Esophagus (tissue), 2 donors: ENCODE results near the gene TMPRSS6. TPM values are rescaled to one million over a fixed set of nuclear protein-coding genes. Genes with fewer than 3 reads are reported as not detected.

Source experiments
- H3K27ac ChIP-seq, 2 donors: one replicate each; pipeline ENCODE4 v1.5.1; 2013; ENCODE audit warnings: low read depth in 2 of 2, mild to moderate bottlenecking in 2 of 2, inconsistent platforms in 1 of 2, low read length in 1 of 2, moderate library complexity in 1 of 2
- H3K27me3 ChIP-seq, 2 donors: one replicate each; pipeline ENCODE4 v1.6.1; 2013; ENCODE audit warnings: low read length in 2 of 2, control low read depth in 1 of 2, mild to moderate bottlenecking in 1 of 2; ENCODE audit not compliant: insufficient read depth in 2 of 2, control insufficient read depth in 1 of 2
- H3K36me3 ChIP-seq, 2 donors: one replicate each; pipeline ENCODE4 v1.6.1; 2013; ENCODE audit warnings: low read length in 1 of 2; ENCODE audit not compliant: control insufficient read depth in 2 of 2, insufficient read depth in 2 of 2
- H3K4me1 ChIP-seq, 2 donors: one replicate each; pipeline ENCODE4 v1.6.1; 2013; ENCODE audit warnings: low read length in 1 of 2; ENCODE audit not compliant: control insufficient read depth in 2 of 2, insufficient read depth in 2 of 2
- H3K4me3 ChIP-seq, 2 donors: one replicate each; pipeline ENCODE4 v1.5.1; 2013; ENCODE audit warnings: low read length in 2 of 2, mild to moderate bottlenecking in 2 of 2, low read depth in 1 of 2, moderate library complexity in 1 of 2
- H3K9me3 ChIP-seq, 2 donors: one replicate each; pipeline ENCODE4 v1.6.1; 2013; ENCODE audit warnings: mild to moderate bottlenecking in 2 of 2, low read depth in 1 of 2, low read length in 1 of 2, moderate library complexity in 1 of 2; ENCODE audit not compliant: control insufficient read depth in 2 of 2, insufficient read depth in 1 of 2
- WGBS, 2 donors: extraction: QIAGEN DNeasy Blood & Tissue Kit; methylation state at CpG; one replicate each; pipeline ENCODE4 v1.1.7; 2013; 5-methylcytosine and 5-hydroxymethylcytosine counted together
- polyA plus RNA-seq, 2 donors: library from polyadenylated mRNA; stranded (reverse); fragments of 200-250 nt; gene quantifications; one replicate each; pipeline ENCODE4 v1.2.3, GENCODE V29; 2013
- donor health status: healthy with polysubstance abuse.
- donor health status: Bipolar disorder and iron deficiency.

TMPRSS6 gene
- polyA plus RNA-seq, 2 donors = 0.04 to 0.05 TPM

- H3K27ac ChIP-seq = no peak overlapping the region
- H3K27me3 ChIP-seq = no peaks in the 10 kb centered on the region
- WGBS, 2 donors = 73 to 80% methylated on average over 9 to 10 of the region's 10 CpGs
- no peaks in the 10 kb centered on the region for H3K9me3 ChIP-seq
- no peaks in the 10 kb centered on the region for H3K36me3 ChIP-seq
- H3K4me1 ChIP-seq = peaks cover 3 to 18% of the 10 kb centered on the region in 2 donors
- no peak overlapping the region for H3K4me3 ChIP-seq
These were observed 32.0 kb upstream of the TMPRSS6 start for GRCh38 chr22:37141476-37141875.

GRCh38 chr22:37140686-37141323 is 31.3 kb upstream of the TMPRSS6 start:
- H3K27ac ChIP-seq = no peak overlapping the region
- H3K36me3 ChIP-seq = no peaks in the 10 kb centered on the region
- no peak overlapping the region for H3K4me3 ChIP-seq
- H3K4me1 ChIP-seq = peaks cover 3 to 11% of the 10 kb centered on the region in 2 donors
- 80 to 88% methylated on average over 15 to 16 of the region's 16 CpGs for WGBS, 2 donors
- H3K9me3 ChIP-seq = no peaks in the 10 kb centered on the region
- H3K27me3 ChIP-seq = no peaks in the 10 kb centered on the region

- Histone ChIP-seq H3K4me1 (peaks cover 3 to 6% of the 10 kb centered on the region in 2 donors), H3K36me3 (no peaks in the 10 kb centered on the region), H3K27me3 (no peaks in the 10 kb centered on the region), H3K27ac (no peak overlapping the region), H3K4me3 (no peak overlapping the region), H3K9me3 (no peaks in the 10 kb centered on the region)
- WGBS, 2 donors = 47 to 60% methylated on average over 7 of the region's 7 CpGs
These were observed 30.2 kb upstream of the TMPRSS6 start for GRCh38 chr22:37139762-37140161.

GRCh38 chr22:37138849-37139561 is 29.5 kb upstream of the TMPRSS6 start:
- Histone ChIP-seq H3K27me3 (no peaks in the 10 kb centered on the region), H3K27ac (no peak overlapping the region), H3K9me3 (peaks cover 0 to 2% of the 10 kb centered on the region in 2 donors), H3K36me3 (no peaks in the 10 kb centered on the region), H3K4me3 (no peak overlapping the region), H3K4me1 (peaks cover 3 to 6% of the 10 kb centered on the region in 2 donors)
- 52 to 54% methylated on average over 16 of the region's 16 CpGs for WGBS, 2 donors

DNA sequence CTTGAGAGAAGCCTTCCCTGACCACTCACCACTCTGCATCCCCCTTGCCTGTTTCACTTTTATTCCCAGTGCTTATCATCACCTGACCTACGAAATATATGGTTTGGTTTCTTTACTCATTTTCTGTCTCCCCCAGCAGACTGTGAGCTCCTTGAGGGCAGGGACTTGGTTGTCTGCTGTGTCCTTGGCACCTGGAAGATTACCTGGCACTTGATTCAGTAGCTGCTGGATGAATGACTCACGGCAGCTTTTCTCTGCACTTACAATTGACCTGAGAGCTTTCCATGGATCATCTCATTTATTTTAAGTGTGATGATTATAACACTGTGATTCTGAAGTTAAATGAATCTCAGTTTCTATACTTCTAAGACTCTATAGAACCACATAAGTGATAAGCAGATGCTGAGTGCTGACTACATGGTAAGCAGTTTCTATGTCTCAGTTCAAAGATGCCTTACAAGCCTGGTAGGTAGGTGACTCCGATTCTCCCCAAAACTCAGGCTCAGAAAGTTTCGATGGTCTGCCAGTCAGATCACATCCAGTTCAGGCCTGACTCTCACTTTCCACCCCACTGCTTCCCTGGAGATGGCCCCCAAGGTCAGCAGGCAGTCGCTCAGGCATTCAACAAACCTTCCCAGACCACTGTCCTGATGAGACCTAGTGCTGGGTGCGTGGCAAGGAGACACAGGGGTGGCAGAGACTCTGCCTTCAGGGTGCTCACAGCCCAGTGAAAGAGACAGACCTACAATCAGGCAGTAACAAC is 28.6 kb upstream of the TMPRSS6 start:
- 69 to 74% methylated on average over 6 of the region's 6 CpGs for WGBS, 2 donors
- H3K27me3 ChIP-seq = no peaks in the 10 kb centered on the region
- peaks cover 0 to 6% of the 10 kb centered on the region in 2 donors for H3K4me1 ChIP-seq
- H3K27ac ChIP-seq = no peak overlapping the region
- H3K9me3 ChIP-seq = peaks cover 0 to 2% of the 10 kb centered on the region in 2 donors
- no peaks in the 10 kb centered on the region for H3K36me3 ChIP-seq
- no peak overlapping the region for H3K4me3 ChIP-seq

DNA sequence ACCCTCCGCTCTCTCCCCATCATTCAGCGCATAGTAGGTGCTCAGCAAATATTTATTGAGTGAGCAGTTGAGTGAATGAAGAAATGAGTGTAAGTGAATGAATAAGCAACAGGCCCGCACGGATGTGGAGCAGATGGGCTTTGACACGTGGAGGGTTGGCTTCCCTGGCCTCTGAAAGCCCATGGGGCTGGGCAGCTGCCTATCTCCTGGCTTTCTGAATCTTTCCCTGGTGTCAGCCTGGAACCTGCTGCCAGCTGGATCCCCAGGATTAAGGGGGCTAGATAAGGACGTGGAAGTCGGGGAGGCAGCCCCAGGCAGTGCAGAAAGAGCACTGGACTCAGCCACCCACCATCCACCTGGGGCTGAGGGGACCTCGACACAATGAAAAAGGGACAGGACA is 27.6 kb upstream of the TMPRSS6 start:
- peaks cover 0 to 8% of the 10 kb centered on the region in 2 donors for H3K4me1 ChIP-seq
- 80 to 81% methylated on average over 8 of the region's 8 CpGs for WGBS, 2 donors
- no peak overlapping the region for H3K4me3 ChIP-seq
- H3K27ac ChIP-seq = no peak overlapping the region
- no peaks in the 10 kb centered on the region for H3K27me3 ChIP-seq
- peaks cover 0 to 2% of the 10 kb centered on the region in 2 donors for H3K9me3 ChIP-seq
- no peaks in the 10 kb centered on the region for H3K36me3 ChIP-seq

GRCh38 chr22:37135023-37135422 is 25.5 kb upstream of the TMPRSS6 start:
- Histone ChIP-seq H3K27ac (no peak overlapping the region), H3K4me1 (peaks cover 0 to 14% of the 10 kb centered on the region in 2 donors), H3K9me3 (peaks cover 0 to 2% of the 10 kb centered on the region in 2 donors), H3K4me3 (no peak overlapping the region), H3K27me3 (no peaks in the 10 kb centered on the region), H3K36me3 (no peaks in the 10 kb centered on the region)
- WGBS, 2 donors = 78 to 84% methylated on average over 12 of the region's 12 CpGs

DNA sequence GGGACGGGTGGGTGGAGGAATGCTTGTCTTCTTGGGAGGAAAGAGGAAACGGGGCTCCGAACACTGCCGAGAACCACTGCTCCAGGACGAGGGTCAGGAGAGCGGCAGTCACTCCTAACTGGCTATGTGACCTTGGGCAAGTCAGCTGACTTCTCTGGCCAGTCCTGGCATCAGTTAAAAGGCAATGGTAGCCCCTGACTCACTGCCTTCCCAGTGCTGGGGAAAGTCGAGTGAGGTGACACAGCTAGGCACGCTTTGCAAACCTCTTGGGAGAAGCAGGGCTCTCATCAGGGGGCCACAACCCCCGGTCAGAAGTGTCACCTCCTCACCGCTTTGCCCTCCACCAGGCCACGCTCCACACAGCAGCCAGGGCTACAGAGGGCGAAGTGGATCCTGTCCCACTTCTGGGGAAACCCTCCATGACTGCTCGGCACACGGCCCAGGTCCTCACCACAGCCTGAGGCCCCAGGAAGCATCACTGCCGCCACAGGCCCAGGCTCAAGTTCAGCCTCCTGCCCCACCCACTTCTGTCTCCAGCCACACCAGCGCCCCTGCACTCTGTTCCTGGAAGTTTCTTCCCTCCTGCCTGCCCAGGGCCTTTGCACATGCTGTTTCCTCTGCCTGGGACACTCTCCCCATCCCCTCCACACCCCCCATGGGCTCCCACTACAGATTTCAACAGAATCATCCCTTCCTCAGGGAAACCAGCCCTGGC is 23.9 kb upstream of the TMPRSS6 start:
- 64 to 66% methylated on average over 14 to 16 of the region's 16 CpGs for WGBS, 2 donors
- Histone ChIP-seq H3K9me3 (peaks cover 0 to 2% of the 10 kb centered on the region in 2 donors), H3K4me1 (peaks cover 0 to 12% of the 10 kb centered on the region in 2 donors)

DNA sequence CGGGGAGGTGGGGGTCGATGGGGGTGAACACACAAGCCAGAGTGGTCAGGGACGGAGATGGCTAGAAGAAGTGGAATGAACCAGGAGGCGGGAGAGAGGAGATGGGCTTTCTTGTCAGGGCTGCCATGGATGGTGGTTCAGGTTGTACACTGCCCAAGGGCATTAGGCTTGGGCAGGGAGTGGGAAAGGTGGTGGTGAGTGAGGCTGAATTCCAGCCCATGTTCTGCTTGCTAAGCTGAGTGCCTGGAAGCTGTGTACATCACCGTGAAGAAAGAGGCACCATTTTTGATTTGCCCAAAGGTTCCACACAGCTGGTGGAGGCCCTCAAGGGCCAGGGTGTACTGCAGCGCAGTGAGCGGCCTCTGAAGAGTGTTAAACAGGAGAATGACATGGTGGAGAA is 23.3 kb upstream of the TMPRSS6 start:
- Histone ChIP-seq H3K36me3 (no peaks in the 10 kb centered on the region), H3K27ac (no peak overlapping the region), H3K9me3 (peaks cover 0 to 2% of the 10 kb centered on the region in 2 donors), H3K4me3 (no peak overlapping the region), H3K4me1 (peaks cover 0 to 10% of the 10 kb centered on the region in 2 donors), H3K27me3 (no peaks in the 10 kb centered on the region)
- WGBS, 2 donors = 89 to 91% methylated on average over 7 of the region's 7 CpGs

More for the DNA sequence above, 23.9 kb upstream of the TMPRSS6 start:
- no peak overlapping the region for H3K27ac ChIP-seq
- no peaks in the 10 kb centered on the region for H3K36me3 ChIP-seq
- H3K4me3 ChIP-seq = no peak overlapping the region
- H3K27me3 ChIP-seq = no peaks in the 10 kb centered on the region
